ENCODE measurements around the gene AKT1S1.

DNA sequence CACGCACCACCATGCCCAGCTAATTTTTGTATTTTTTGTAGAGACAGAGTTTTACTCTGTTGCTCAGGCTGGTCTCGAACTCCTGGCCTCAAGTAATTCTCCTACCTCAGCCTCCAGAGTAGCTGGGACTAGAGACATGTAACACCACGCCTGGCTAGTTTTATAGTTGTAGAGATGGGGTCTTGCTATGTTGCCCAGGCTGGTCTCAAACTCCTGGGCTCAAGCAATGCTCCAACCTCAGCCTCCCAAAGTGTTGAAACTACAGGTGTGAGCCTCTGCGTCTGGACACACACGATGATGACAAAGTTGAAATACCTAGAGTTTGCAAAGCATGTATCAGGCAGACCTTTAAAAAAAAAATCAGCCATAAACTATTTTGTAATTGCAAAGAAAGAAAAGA, 30.7 kb downstream of the AKT1S1 start:
- TF ChIP-seq, protein P1, sequence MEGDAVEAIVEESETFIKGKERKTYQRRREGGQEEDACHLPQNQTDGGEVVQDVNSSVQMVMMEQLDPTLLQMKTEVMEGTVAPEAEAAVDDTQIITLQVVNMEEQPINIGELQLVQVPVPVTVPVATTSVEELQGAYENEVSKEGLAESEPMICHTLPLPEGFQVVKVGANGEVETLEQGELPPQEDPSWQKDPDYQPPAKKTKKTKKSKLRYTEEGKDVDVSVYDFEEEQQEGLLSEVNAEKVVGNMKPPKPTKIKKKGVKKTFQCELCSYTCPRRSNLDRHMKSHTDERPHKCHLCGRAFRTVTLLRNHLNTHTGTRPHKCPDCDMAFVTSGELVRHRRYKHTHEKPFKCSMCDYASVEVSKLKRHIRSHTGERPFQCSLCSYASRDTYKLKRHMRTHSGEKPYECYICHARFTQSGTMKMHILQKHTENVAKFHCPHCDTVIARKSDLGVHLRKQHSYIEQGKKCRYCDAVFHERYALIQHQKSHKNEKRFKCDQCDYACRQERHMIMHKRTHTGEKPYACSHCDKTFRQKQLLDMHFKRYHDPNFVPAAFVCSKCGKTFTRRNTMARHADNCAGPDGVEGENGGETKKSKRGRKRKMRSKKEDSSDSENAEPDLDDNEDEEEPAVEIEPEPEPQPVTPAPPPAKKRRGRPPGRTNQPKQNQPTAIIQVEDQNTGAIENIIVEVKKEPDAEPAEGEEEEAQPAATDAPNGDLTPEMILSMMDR (IDR thresholded peaks at IDR 0.05): no peak
- no peak for TF ChIP-seq POLR2A (IDR thresholded peaks at IDR 0.05)

Measured in heart left ventricle (tissue), 13 donors.